Sciatic nerve (tissue), 2 donors: ENCODE results near the gene C11orf52. TPM values are rescaled to one million over a fixed set of nuclear protein-coding genes. Genes with fewer than 3 reads are reported as not detected.
"Not testable (repeated sequence)": the region's sequence is repeated elsewhere in the genome, so short reads cannot be mapped to it uniquely, and the experiment has no call there.

ENCODE experiments used
- ATAC-seq: fragments of 200-7000 bp; cut with Tn5 transposase; one replicate; pipeline ENCODE4 v1.9.1; 2020; ENCODE audit warnings: mild to moderate bottlenecking, moderate library complexity
- DNase-seq: peaks from one replicate; pipeline ENCODE4 v3.0.0-alpha.2; 2020; ENCODE audit warnings: low spot score
- intact Hi-C: fragments of 100-400 bp; cut with DNase I; formaldehyde crosslinking; loops from one replicate; pipeline ENCODE4 v1.14.2; 2022
- total RNA-seq: library from RNA; stranded (reverse); fragmentation: NEBNext Ultra II Directional; extraction: Animal tissue kit (Norgen Biotek cat#: 25700); gene quantifications from one replicate; pipeline ENCODE4 v1.2.1, GENCODE V29; 2021
- donor health status: DM: no; HTN: no; CAD: no.
- donor health status: DM: no; HTN: no; CAD: no.

C11orf52 gene
- total RNA-seq, 1 donor from 2014 or later = not detected

GRCh38 chr11:111911563-111912401 lies 6.9 kb upstream of the C11orf52 start, which contains the start of gene CRYAB:
Gene CRYAB (minus strand): TSS chr11:111911770. CDS start chr11:111911724, 46 bp downstream.
- intact Hi-C loops = no loop called here
- DNase-seq (peak; percentile 90), ATAC-seq (peak; percentile 82)

- peak; percentile 73 for DNase-seq
- ATAC-seq = peak; percentile 18
- intact Hi-C loops = no loop called here
These were observed 6.2 kb upstream of the C11orf52 start, which contains the start of gene HSPB2 for GRCh38 chr11:111912535-111912934. Gene HSPB2 (plus strand): TSS chr11:111912734. CDS start chr11:111912830, 96 bp downstream.

DNA sequence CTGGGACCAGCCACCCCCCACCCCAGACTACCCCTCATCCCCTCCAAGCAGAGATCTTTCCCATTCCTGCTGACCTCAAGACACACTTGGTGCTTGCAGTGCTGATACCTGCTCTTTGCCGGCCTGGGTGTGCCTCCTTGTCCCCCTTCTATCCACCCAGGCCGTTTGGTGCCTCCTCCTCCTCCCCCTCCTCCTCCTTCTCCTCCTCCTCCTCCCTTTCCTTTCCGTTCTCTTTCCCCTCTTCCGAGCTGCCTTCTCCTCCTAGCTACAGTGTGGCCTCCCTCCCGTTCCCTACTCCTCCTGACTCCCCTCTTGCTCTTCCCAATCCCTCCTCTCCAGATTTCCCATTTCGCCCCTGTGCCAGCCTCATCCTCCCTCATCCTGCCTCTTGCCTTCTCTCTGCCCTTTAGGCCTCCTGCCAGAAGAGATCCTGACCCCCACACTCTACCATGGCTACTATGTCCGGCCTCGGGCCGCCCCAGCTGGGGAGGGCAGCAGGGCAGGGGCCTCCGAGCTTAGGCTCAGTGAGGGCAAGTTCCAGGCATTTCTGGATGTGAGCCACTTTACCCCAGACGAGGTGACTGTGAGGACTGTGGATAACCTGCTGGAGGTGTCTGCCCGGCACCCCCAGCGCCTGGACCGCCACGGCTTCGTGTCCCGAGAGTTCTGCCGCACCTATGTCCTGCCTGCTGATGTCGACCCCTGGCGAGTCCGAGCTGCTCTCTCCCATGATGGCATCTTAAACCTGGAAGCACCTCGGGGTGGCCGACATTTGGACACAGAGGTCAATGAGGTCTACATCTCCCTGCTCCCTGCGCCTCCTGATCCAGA lies 5.5 kb upstream of the C11orf52 start:
- intact Hi-C loops = no loop called here
- ATAC-seq = peak; percentile 64
- DNase-seq = peak; percentile 67

- peak; percentile 79 for ATAC-seq
- peak; percentile 86 for DNase-seq
- intact Hi-C loops = no loop called here
These were observed 4.7 kb upstream of the C11orf52 start for GRCh38 chr11:111913997-111914396.

GRCh38 chr11:111916768-111917167 lies 1.9 kb upstream of the C11orf52 start:
- DNase-seq (no peak), ATAC-seq (no peak)
- intact Hi-C loops = no loop called here

GRCh38 chr11:111917312-111917711 lies 1.4 kb upstream of the C11orf52 start:
- ATAC-seq (no peak), DNase-seq (no peak)
- intact Hi-C loops = no loop called here

- intact Hi-C loops = no loop called here
- DNase-seq (no peak), ATAC-seq (no peak)
These were observed 925 bp upstream of the C11orf52 start for GRCh38 chr11:111917788-111918187.

DNA sequence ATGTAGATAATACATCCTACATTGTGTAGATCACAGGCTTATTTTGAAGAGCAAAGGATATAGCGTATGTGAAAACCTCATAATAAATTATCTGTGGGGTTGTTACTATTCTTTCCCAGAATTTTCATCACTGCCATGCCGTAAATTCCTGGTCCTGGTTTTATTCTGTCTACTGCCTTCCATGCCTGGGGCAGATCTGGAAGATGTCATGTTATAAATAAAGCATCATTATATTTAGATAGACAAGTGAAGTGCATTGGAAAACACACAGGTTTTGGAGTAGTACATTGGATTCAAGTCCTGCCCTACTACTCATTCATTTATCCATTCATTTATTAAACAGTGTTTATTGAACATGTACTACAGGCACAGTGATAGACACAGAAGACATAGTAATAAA lies 2.2 kb downstream of the C11orf52 start:
- DNase-seq (no peak), ATAC-seq (no peak)
- intact Hi-C loops = no loop called here

GRCh38 chr11:111921541-111922230 lies 3.0 kb downstream of the C11orf52 start:
- intact Hi-C loops = no loop called here
- ATAC-seq (no peak), DNase-seq (no peak)

DNA sequence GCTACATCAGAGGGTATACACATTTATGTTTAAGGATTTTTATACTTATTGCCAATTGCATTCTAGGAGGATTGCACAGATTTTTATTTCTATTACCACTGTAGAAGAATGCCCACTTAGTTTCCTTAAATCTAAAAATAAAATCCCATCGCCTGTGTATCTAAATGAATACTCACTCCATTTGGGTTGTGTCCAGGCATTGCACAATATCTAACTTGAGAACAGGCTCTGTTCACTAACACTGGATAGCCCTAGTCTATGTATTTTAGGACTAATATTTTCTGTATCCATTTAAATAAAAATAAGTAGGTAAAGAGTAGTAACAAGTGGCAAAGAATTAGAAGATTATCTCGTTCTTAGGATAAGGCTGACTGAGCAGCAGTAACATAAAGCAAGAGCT lies 4.1 kb downstream of the C11orf52 start:
- intact Hi-C loops = no loop called here
- no peak for DNase-seq
- ATAC-seq = peak; percentile 47

GRCh38 chr11:111923351-111923788 lies 4.7 kb downstream of the C11orf52 start:
- intact Hi-C loops = no loop called here
- ATAC-seq = peak; percentile 15
- DNase-seq = no peak

- ATAC-seq (no peak), DNase-seq (no peak)
- intact Hi-C loops = no loop called here
These were observed 5.2 kb downstream of the C11orf52 start for GRCh38 chr11:111923951-111924350.

DNA sequence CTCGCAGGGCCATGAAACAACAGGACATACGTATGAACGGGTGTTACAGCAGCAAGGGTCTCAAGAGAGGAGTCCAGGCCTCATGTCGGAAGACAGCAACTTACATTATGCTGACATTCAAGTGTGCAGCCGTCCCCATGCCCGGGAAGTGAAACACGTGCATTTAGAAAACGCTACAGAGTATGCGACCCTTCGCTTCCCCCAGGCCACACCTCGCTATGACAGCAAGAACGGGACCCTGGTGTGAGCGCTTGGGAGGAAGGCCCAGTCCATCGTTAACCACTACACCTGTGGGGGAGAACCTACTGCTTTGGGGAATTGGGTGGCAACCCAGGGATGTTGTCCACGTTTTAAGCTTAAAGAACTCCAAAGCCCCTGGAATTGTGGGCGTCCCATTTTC lies 7.2 kb downstream of the C11orf52 start:
- ATAC-seq (no peak), DNase-seq (no peak)
- intact Hi-C loops = no loop called here

DNA sequence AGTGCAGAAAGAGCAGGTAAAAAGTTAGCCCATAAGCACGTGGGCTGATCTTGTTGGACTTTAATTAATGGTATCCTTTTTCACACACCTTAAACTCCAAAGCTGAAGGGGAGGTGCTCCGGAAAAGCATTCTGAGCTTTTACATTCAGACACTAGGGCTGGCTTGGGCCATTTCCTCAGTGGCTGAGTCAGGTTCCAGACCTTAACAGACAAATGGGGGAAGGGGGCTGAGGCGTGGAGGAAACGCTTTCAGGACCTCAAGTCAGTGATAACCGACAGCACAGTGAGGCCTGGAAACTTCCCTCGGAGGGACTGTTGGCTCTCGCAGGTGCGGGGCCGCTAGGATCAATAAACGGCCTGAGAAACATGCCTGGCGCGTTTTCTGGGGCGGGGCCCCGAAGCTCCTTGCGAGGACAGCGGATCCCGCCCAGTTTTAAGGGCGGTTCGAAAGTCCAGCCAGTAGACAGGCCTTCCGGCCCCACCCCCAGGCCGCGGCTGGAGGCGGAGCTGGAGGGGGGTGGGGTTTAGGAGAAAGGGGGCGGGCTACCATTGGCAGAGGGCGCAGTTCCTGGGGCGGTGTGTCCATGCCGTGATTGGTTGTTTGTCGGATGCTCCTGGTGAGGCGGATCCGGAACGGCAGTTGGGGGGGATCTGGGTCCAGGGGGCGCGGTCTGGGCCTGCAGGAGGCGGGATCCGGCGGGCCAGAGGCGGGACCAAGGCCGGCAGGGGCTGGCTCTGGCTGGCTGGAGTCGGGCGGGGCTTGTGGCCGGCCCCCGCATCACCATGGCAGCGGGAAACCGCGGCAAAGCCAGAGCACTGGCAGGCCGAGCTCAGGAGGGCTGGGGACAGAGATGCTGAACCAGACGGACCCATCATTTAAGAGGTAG lies 8.0 kb downstream of the C11orf52 start:
- intact Hi-C loops = no loop called here
- DNase-seq (peak; percentile 97), ATAC-seq (peak; percentile 96)

GRCh38 chr11:111930472-111930871 lies 11.8 kb downstream of the C11orf52 start:
- no peak for DNase-seq
- ATAC-seq = no peak
- intact Hi-C loops = no loop called here

DNA sequence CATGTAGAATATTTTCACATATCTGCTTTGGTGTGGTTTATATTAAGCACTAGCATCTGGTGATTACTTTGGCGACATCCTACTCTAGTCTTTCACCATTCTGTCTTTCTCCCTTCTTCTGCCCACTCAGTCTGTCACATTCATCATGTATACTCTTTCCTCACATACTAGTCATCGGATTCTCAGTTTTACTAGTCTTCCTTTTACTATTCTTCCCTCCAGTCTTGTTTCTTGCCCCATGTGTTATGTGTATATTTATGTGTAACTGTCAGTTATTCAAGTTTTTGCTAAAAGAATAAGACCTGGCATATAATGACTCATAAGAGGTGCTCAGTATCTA lies 13.9 kb downstream of the C11orf52 start:
- ATAC-seq (no peak), DNase-seq (no peak)
- intact Hi-C loops = no loop called here

- intact Hi-C loops, DNase-seq, ATAC-seq: not testable (repeated sequence)
These were observed 14.5 kb downstream of the C11orf52 start for GRCh38 chr11:111933176-111933575.

GRCh38 chr11:111933872-111934271 lies 15.2 kb downstream of the C11orf52 start:
- ATAC-seq (no peak), DNase-seq (no peak)
- intact Hi-C loops = no loop called here
